DOHH2 (cell line): ENCODE data around the gene LCK.

ENCODE experiments used
- EZH2phosphoT487 ChIP-seq: fragments of 200-600 bp; sonication (generic); IDR thresholded peaks from 2 replicates; pipeline ENCODE4 v1.6.1; 2017; ENCODE audit warnings: borderline replicate concordance, mild to moderate bottlenecking, antibody characterized with exemption, low read length, moderate library complexity, mixed read lengths
- TF ChIP-seq, protein P1 (sequence below): fragments of 200-600 bp; sonication (generic); IDR thresholded peaks from one replicate; pipeline ENCODE4 v1.5.1; 2014; ENCODE audit warnings: antibody characterized with exemption, mild to moderate bottlenecking, low read depth, low read length; ENCODE audit not compliant: poor library complexity, severe bottlenecking

DNA sequence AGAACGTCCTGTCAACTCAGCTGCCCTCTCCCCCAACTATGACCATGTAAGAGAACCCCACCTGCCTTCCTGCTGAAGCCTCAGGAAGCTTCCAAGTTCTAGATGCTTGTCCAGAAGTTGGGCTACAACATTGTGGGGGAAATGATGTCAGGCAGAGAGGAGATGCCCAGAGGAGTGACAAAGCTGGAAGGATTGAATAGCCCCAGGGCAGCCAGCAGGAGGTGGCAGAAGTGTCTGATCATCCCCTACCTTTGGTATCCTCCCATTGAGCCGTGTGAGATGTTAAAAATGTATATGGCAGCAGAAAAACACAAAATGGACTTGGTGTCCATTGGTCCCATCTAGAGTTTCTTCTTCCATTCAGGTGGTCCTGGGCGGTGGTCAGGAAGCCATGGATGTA lies 22.3 kb upstream of the LCK start:
- TF ChIP-seq, protein P1, sequence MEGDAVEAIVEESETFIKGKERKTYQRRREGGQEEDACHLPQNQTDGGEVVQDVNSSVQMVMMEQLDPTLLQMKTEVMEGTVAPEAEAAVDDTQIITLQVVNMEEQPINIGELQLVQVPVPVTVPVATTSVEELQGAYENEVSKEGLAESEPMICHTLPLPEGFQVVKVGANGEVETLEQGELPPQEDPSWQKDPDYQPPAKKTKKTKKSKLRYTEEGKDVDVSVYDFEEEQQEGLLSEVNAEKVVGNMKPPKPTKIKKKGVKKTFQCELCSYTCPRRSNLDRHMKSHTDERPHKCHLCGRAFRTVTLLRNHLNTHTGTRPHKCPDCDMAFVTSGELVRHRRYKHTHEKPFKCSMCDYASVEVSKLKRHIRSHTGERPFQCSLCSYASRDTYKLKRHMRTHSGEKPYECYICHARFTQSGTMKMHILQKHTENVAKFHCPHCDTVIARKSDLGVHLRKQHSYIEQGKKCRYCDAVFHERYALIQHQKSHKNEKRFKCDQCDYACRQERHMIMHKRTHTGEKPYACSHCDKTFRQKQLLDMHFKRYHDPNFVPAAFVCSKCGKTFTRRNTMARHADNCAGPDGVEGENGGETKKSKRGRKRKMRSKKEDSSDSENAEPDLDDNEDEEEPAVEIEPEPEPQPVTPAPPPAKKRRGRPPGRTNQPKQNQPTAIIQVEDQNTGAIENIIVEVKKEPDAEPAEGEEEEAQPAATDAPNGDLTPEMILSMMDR = no peak
- TF ChIP-seq EZH2phosphoT487 = no peak
